SU-DHL-6 (cell line): Measurements from ENCODE around the gene PACS2.

Experiments used
- H2AFZ ChIP-seq: fragments of 200-600 bp; sonication (generic); 2 replicates; pipeline ENCODE4 v1.6.1; 2014; ENCODE audit warnings: low read depth, mild to moderate bottlenecking, moderate library complexity, mixed read lengths, antibody characterized with exemption, low read length; ENCODE audit not compliant: severe bottlenecking
- H3F3A ChIP-seq: fragments of 200-600 bp; shearing (Covaris generic); 2 replicates; pipeline ENCODE4 v1.6.0; 2016; ENCODE audit warnings: antibody characterized with exemption, mild to moderate bottlenecking; ENCODE audit not compliant: insufficient read depth
- H3K27ac ChIP-seq: fragments of 200-600 bp; sonication (generic); 2 replicates; pipeline ENCODE4 v1.5.1; 2016; ENCODE audit warnings: low read depth, mild to moderate bottlenecking, low read length, moderate library complexity, mixed read lengths
- H3K27me3 ChIP-seq: fragments of 200-600 bp; sonication (generic), shearing (Covaris generic); 2 replicates; pipeline ENCODE4 v1.6.0; 2014; ENCODE audit warnings: mild to moderate bottlenecking, low read length
- H3K36me3 ChIP-seq: fragments of 200-600 bp; sonication (generic); 2 replicates; pipeline ENCODE4 v1.6.1; 2014; ENCODE audit warnings: mild to moderate bottlenecking, low read length, mixed read lengths
- H3K4me2 ChIP-seq: fragments of 300-600, 200-600 bp; shearing (Covaris generic), sonication (generic); 2 replicates; pipeline ENCODE4 v1.6.0; 2014; ENCODE audit warnings: low read length, low read depth, mild to moderate bottlenecking; ENCODE audit not compliant: poor library complexity, severe bottlenecking
- H3K4me3 ChIP-seq: fragments of 200-600 bp; sonication (generic); 2 replicates; pipeline ENCODE4 v1.5.1; 2014; ENCODE audit warnings: antibody characterized with exemption, low read length, mild to moderate bottlenecking, mixed read lengths; ENCODE audit not compliant: insufficient read depth, poor library complexity, severe bottlenecking
- H3K79me2 ChIP-seq: fragments of 200-600 bp; sonication (generic); 2 replicates; pipeline ENCODE4 v1.6.1; 2014; ENCODE audit warnings: mild to moderate bottlenecking, low read length, moderate library complexity; ENCODE audit not compliant: insufficient read depth
- H3K9ac ChIP-seq: fragments of 200-600 bp; sonication (generic); 2 replicates; pipeline ENCODE4 v1.7.0; 2014; ENCODE audit warnings: mild to moderate bottlenecking, low read length
- H3K9me2 ChIP-seq: fragments of 200-600 bp; sonication (generic); replicated peaks from 2 replicates; pipeline ENCODE4 v1.6.1; 2014; ENCODE audit warnings: low read length; ENCODE audit not compliant: insufficient read depth
- H3K9me3 ChIP-seq: fragments of 200-600 bp; sonication (generic); 2 replicates; pipeline ENCODE4 v1.6.1; 2014; ENCODE audit warnings: low read length, mixed read lengths; ENCODE audit not compliant: insufficient read depth
- H4K20me1 ChIP-seq: fragments of 200-600 bp; sonication (generic); 2 replicates; pipeline ENCODE4 v1.6.1; 2014; ENCODE audit warnings: low read depth, mild to moderate bottlenecking, antibody characterized with exemption, low read length, moderate library complexity, mixed read lengths
- EZH2phosphoT487 ChIP-seq: fragments of 200-600 bp; sonication (generic), shearing (Covaris generic); conservative IDR thresholded peaks from 2 replicates; pipeline ENCODE4 v1.6.1; 2018; ENCODE audit warnings: mild to moderate bottlenecking, antibody characterized with exemption, low read length, moderate library complexity, mixed read lengths
- TF ChIP-seq, protein P1 (sequence below): fragments of 200-600 bp; sonication (generic); IDR thresholded peaks from one replicate; pipeline ENCODE4 v1.5.1; 2017; ENCODE audit warnings: antibody characterized with exemption, mild to moderate bottlenecking, low read length, moderate library complexity; ENCODE audit not compliant: insufficient read depth, poor library complexity, severe bottlenecking

Gene PACS2

DNA sequence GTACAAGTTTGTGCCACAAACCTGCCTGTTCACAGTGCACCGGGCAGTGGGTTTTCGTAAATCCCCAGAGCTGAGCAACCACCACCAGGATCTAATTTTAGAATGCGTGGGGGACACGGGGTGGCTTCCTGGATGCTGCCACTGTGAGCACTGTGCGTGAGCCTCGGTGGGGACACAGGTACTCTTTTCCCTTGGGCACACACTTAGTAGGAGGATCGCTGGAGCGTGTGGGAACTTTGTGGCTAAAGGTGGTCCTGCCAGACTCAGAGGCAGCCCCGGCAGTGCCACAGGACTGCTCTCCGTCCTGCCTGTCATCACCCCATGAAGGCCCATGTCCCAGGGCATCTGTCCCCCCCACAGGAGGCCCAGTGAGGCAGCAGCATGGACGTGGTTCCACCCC lies 45.1 kb upstream of the PACS2 start:
- Histone ChIP-seq H3F3A (no peaks in the 10 kb centered on the region), H3K36me3 (no peaks in the 10 kb centered on the region), H3K79me2 (no peaks in the 10 kb centered on the region), H3K4me3 (no peak overlapping the region), H2AFZ (no peak overlapping the region), H3K27me3 (no peaks in the 10 kb centered on the region), H3K27ac (no peak overlapping the region), H4K20me1 (no peaks in the 10 kb centered on the region), H3K9ac (no peak overlapping the region), H3K9me2 (no peaks in the 10 kb centered on the region), H3K9me3 (no peaks in the 10 kb centered on the region), H3K4me2 (no peak overlapping the region)
- TF ChIP-seq, protein P1, sequence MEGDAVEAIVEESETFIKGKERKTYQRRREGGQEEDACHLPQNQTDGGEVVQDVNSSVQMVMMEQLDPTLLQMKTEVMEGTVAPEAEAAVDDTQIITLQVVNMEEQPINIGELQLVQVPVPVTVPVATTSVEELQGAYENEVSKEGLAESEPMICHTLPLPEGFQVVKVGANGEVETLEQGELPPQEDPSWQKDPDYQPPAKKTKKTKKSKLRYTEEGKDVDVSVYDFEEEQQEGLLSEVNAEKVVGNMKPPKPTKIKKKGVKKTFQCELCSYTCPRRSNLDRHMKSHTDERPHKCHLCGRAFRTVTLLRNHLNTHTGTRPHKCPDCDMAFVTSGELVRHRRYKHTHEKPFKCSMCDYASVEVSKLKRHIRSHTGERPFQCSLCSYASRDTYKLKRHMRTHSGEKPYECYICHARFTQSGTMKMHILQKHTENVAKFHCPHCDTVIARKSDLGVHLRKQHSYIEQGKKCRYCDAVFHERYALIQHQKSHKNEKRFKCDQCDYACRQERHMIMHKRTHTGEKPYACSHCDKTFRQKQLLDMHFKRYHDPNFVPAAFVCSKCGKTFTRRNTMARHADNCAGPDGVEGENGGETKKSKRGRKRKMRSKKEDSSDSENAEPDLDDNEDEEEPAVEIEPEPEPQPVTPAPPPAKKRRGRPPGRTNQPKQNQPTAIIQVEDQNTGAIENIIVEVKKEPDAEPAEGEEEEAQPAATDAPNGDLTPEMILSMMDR: no peak
- no peak for TF ChIP-seq EZH2phosphoT487

DNA sequence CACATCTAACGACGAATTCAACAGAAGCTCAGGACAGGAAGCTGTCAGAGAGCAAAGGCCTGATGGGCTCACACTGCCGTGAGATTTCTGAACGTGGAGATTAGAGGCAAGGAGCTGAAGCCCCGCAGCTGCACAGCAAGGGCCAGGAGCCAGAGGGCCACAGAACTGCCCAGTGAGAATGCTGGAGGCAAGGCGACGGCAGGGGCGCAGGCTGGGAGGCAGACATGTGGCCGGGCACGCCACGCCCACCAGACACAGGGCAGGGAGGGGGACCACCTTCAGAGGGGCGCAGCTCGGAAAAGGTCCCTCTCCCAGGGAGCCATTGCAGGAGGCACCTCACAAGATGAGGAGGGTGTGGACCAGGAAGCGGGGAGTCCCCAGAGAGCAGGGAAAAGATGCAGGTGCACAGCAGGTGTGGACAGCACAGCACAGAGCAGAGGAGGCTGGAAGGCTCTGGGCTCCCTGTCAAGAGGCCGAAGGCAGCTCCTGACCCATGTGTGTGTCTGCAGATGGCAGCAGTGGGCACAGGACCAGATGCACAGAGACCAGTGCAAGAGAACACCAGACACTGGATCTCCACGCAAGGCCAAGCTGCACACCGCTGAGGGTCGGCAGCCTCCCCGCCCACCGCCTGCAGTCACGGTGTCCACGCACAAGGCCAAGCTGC lies 43.2 kb upstream of the PACS2 start:
- no peak overlapping the region for H2AFZ ChIP-seq
- no peak overlapping the region for H3K4me3 ChIP-seq
- no peak overlapping the region for H3K4me2 ChIP-seq
- TF ChIP-seq EZH2phosphoT487: no peak
- TF ChIP-seq, protein P1: no peak
- H3K79me2 ChIP-seq: no peaks in the 10 kb centered on the region
- H3K27ac ChIP-seq: no peak overlapping the region
- H3F3A ChIP-seq: no peaks in the 10 kb centered on the region
- H3K9ac ChIP-seq: no peak overlapping the region
- H3K9me2 ChIP-seq: no peaks in the 10 kb centered on the region
- H3K27me3 ChIP-seq: no peaks in the 10 kb centered on the region
- H3K36me3 ChIP-seq: no peaks in the 10 kb centered on the region
- no peaks in the 10 kb centered on the region for H3K9me3 ChIP-seq
- H4K20me1 ChIP-seq: no peaks in the 10 kb centered on the region

DNA sequence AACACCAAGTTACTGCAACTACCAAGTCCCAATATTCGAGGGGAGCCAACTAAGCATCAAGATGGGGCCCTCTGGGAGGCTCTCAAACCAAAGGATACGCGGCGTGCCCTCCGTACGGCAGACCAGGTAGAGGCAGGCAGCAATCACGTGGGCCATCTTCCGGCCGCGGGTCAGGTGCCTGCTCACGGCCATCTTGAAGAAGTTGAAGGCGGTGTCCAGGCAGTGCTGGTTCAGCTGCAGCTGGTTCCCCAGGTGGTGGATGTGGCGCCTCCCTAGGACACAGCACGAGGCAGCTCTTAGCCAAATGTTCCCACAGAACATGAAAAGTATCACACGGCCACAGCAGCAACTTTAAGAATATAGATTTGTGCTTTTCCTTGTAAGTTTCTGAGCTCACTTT lies 41.9 kb upstream of the PACS2 start:
- Histone ChIP-seq H3K36me3 (no peaks in the 10 kb centered on the region), H3K9me3 (no peaks in the 10 kb centered on the region), H3K4me2 (no peak overlapping the region), H3K79me2 (no peaks in the 10 kb centered on the region), H3K4me3 (no peak overlapping the region), H3K9ac (no peak overlapping the region), H3K27me3 (no peaks in the 10 kb centered on the region), H3F3A (no peaks in the 10 kb centered on the region), H4K20me1 (no peaks in the 10 kb centered on the region), H3K9me2 (no peaks in the 10 kb centered on the region), H3K27ac (no peak overlapping the region), H2AFZ (no peak overlapping the region)
- no peak for TF ChIP-seq EZH2phosphoT487
- TF ChIP-seq, protein P1: no peak
